Right renal pelvis (tissue), 4 donors: ENCODE data around the gene PITX1. TPM values are rescaled to one million over a fixed set of nuclear protein-coding genes. Genes with fewer than 3 reads are reported as not detected.

Experiments
- polyA plus RNA-seq, 4 donors: library from polyadenylated mRNA; unstranded; fragments of 120-200 nt; gene quantifications; one replicate each; pipeline ENCODE4 v1.2.1, GENCODE V29; 2013; ENCODE audit not compliant: insufficient read length in 4 of 4

The PITX1 gene
- polyA plus RNA-seq, 4 donors = 0.05 TPM; not detected in 3

Other genes with a start within 250 kb of the PITX1 start
- 100 to 1,000 TPM in 3 of 4 donors, 10 to 100 TPM in 1; 99.0 to 131 (median 125) TPM for gene C5orf24, start 188.3 kb downstream of the PITX1 start, polyA plus RNA-seq
- 10 to 100 TPM; 80.1 to 98.4 (median 95.5) TPM for gene TXNDC15, start 159.9 kb downstream of the PITX1 start, polyA plus RNA-seq
- gene PCBD2, start 129.1 kb downstream of the PITX1 start, polyA plus RNA-seq = 10 to 100 TPM in 3 of 4 donors, 1 to 10 TPM in 1; 9.2 to 14.1 (median 11.6) TPM
- gene CATSPER3, start 66.3 kb downstream of the PITX1 start, polyA plus RNA-seq = 1 to 10 TPM in 3 of 4 donors, under 1 TPM in 1; 0.58 to 1.5 (median 1.2) TPM